ENCODE data around the gene ZBTB7C.

Gene ZBTB7C

DNA sequence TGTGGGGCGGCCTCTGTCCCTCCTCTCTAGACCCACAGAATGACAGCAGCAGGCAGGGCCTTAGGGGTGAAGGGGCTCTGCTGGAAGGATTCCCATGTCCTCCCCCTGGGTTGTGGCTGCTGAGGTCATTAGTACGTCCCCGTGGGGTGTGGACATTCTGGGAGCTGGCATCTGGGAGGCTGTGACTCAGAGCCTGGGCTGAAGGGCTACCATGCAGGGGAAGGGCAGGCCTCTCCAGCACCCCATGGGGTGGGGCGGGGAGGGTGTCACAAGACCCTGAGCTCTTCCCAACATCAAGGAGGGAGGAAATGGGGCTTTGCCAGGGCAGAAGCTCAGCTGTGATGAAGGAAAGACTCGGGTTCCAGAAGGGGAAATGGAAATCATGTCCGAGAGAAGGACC is 373.0 kb downstream of the ZBTB7C start:
- TF ChIP-seq, protein P1, sequence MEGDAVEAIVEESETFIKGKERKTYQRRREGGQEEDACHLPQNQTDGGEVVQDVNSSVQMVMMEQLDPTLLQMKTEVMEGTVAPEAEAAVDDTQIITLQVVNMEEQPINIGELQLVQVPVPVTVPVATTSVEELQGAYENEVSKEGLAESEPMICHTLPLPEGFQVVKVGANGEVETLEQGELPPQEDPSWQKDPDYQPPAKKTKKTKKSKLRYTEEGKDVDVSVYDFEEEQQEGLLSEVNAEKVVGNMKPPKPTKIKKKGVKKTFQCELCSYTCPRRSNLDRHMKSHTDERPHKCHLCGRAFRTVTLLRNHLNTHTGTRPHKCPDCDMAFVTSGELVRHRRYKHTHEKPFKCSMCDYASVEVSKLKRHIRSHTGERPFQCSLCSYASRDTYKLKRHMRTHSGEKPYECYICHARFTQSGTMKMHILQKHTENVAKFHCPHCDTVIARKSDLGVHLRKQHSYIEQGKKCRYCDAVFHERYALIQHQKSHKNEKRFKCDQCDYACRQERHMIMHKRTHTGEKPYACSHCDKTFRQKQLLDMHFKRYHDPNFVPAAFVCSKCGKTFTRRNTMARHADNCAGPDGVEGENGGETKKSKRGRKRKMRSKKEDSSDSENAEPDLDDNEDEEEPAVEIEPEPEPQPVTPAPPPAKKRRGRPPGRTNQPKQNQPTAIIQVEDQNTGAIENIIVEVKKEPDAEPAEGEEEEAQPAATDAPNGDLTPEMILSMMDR (IDR thresholded peaks at IDR 0.05): no peak

- TF ChIP-seq, protein P1 (IDR thresholded peaks at IDR 0.05): no peak
Measured at GRCh38 chr18:48035556-48035860, 373.7 kb downstream of the ZBTB7C start.

DNA sequence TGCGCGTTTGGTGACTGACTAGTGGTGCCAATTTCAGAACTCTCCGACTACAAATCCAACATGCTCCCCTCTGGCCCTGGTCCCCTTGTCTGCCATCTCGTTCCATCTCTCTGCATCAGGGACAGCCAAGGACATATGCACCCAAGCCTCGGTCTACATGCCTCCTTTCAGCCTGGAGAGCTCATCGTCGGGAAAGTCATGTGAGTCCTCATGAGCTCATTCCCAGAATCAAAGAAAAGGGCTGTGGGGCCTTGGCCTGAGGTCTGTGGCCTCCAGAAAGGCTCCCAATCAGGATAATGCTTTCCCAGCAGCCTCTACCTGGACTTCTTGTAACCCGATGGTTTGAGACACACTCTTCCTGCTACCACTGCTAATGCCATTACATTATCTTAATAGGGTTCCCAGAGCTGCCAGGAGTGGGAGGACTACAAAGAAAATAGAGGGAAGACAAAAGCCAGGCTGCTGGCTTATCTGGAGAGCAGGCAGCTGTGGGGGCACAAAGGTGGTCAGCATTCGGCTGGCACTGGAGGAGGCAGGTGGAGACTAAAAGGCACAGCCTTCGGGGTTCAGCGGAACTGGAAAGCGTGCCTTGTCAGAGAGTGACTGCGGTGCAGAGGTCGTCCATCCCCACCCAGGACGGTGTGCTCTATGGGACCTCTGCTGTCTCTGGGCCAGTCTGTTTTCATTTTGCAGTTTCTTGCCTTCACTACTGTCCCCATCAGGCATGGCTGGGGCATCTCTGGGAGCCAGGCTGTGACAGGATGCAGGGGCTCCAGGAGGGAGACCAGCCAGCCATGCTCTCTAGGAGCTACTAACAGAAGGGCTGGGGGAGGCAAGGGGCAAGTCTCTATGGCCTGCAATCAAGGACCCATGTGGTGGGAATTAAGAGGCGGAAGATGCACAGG is 374.3 kb downstream of the ZBTB7C start:
- TF ChIP-seq, protein P1 (IDR thresholded peaks at IDR 0.05): no peak

DNA sequence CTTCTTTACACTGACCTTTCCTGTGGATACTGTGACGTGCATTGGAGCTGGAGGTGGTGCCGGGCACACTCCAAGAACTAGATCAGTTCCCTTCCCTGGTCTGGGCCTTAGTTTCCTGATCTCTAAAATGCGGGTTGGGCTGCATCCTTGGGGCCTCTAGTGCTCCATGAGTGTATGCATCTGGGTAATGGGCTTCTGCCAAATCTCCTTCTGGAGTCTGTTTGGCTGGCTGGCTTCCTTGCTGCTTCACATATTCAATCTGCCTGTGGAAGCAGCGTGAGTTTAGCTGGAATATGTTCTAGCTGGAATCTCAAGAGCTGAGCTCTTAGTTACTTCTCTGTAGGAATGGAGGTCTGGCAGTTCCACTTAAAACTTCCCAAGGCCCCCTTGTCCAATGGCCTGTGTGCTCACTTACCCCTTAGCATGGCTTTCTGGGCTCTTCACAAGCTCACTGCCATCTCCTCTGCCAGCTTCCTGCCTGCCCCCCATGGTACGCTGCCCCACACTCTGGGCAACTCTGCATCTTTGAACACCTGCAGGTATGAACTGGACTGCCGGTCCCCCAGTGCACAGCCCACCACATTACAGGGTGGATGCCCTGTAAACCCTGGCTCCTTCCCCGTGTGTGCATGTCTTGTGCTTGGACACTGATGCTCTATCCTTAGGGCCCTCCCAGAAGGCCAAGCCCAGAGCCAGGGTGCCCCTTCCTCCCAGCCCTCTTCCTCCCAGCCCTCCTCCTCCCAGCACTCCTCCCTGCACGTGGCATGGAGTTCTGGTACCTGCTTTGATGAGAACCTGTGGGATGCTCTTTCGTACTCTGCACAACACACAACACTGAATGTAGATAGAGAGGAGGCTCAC is 375.2 kb downstream of the ZBTB7C start:
- TF ChIP-seq, protein P1 (IDR thresholded peaks at IDR 0.05): no peak

GRCh38 chr18:48032876-48033789 is 376.1 kb downstream of the ZBTB7C start:
- TF ChIP-seq, protein P1 (IDR thresholded peaks at IDR 0.05): no peak

DNA sequence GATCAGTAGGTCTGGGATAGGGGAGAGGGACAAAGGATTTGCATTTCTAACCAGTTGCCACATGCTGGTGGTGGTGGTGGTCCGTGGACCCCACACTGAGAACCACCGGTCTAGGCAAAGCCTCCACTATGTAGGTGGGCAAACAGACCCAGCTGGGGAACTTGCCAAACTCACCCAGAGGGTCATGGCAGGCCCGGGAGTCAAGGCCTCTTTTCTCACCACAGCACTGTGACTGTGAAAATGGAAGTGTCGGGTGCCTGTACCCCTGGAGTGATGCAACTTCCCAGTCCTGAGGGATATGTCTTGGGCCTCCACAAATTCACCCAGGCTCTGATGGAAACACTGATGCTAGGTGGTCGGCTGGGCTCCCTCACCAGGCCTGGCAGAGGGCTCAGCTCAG is 377.5 kb downstream of the ZBTB7C start:
- TF ChIP-seq, protein P1 (IDR thresholded peaks at IDR 0.05): no peak

Measured in LNCAP (cell line).